ENCODE measurements around the gene ITGAD.

- TF ChIP-seq CTCF (IDR thresholded peaks at IDR 0.05; ENCODE audit: borderline replicate concordance, extremely low read depth, low read length, poor library complexity, severe bottlenecking): no peak
- no peak for TF ChIP-seq EZH2 (IDR thresholded peaks at IDR 0.05; ENCODE audit: borderline replicate concordance, low read depth, low read length, severe bottlenecking)
These were observed 36.2 kb downstream of the ITGAD start for GRCh38 chr16:31429314-31429713.
